IMR-90 (cell line): Measurements from ENCODE around the gene STATH. TPM values are rescaled to one million over a fixed set of nuclear protein-coding genes. Genes with fewer than 3 reads are reported as not detected.
"Not testable (repeated sequence)": the region's sequence is repeated elsewhere in the genome, so short reads cannot be mapped to it uniquely, and the experiment has no call there.

Experiments
- ATAC-seq: fragments of 200-7000 bp; cut with Tn5 transposase; 2 replicates; pipeline ENCODE4 v1.9.1; 2020; ENCODE audit warnings: low read depth, mild to moderate bottlenecking, moderate library complexity
- BruUV-seq: library from RNA; stranded (reverse); fragments of 400-500 nt; replicated peaks from 2 replicates; lab custom pipeline; 2021; lab: Mats Ljungman, UMichigan
- CTCF ChIA-PET: fragments of 300-600 bp; formaldehyde crosslinking; extraction: SDS; loops from one replicate; lab custom pipeline; 2021; ENCODE audit warnings: antibody characterized with exemption; lab: Yijun Ruan, JAX
- POLR2A ChIA-PET: fragments of 300-600 bp; sonication (Branson Sonifier 250); formaldehyde crosslinking; loops from one replicate; lab custom pipeline; 2022; ENCODE audit warnings: antibody characterized with exemption; ENCODE audit not compliant: unreplicated experiment; lab: Charles Lee
- DNase-seq: peaks from one replicate; pipeline ENCODE4 v3.0.0; 2013
- H2AFZ ChIP-seq: replicated peaks from 2 replicates; pipeline ENCODE3; 2013; ENCODE audit warnings: low read length, mild to moderate bottlenecking; ENCODE audit not compliant: poor library complexity
- H2AK5ac ChIP-seq: 2 replicates; pipeline ENCODE4 v1.6.1; 2013; ENCODE audit warnings: low read depth, low read length, inconsistent platforms
- H2AK9ac ChIP-seq: replicated peaks from 2 replicates; pipeline ENCODE3; 2013; ENCODE audit warnings: mild to moderate bottlenecking, low read depth, low read length, moderate library complexity; ENCODE audit not compliant: poor library complexity
- H2BK120ac ChIP-seq: 2 replicates; pipeline ENCODE4 v1.6.1; 2013; ENCODE audit warnings: low read depth, low read length, inconsistent platforms
- H2BK15ac ChIP-seq: 3 replicates; pipeline ENCODE4 v1.6.1; 2013; ENCODE audit warnings: low read depth, low read length, inconsistent platforms
- H2BK20ac ChIP-seq: 2 replicates; pipeline ENCODE4 v1.6.1; 2013; ENCODE audit warnings: low read depth, mild to moderate bottlenecking, inconsistent platforms, low read length, moderate library complexity
- H2BK5ac ChIP-seq: 2 replicates; pipeline ENCODE4 v1.6.1; 2013; ENCODE audit warnings: mild to moderate bottlenecking, low read depth, low read length, inconsistent platforms; ENCODE audit not compliant: poor library complexity, severe bottlenecking
- H3K14ac ChIP-seq: replicated peaks from 2 replicates; pipeline ENCODE4 v1.6.1; 2013; ENCODE audit warnings: low read depth, low read length, inconsistent platforms
- H3K18ac ChIP-seq: 2 replicates; pipeline ENCODE4 v1.6.1; 2013; ENCODE audit warnings: low read depth, low read length, control low read depth
- H3K23ac ChIP-seq: 2 replicates; pipeline ENCODE4 v1.6.1; 2013; ENCODE audit warnings: low read depth, low read length, inconsistent platforms
- H3K27ac ChIP-seq: 2 replicates; pipeline ENCODE4 v1.5.1; 2013; ENCODE audit warnings: mild to moderate bottlenecking, control low read depth, low read length; ENCODE audit not compliant: insufficient read depth
- H3K27me3 ChIP-seq: 2 replicates; pipeline ENCODE4 v1.6.1; 2013; ENCODE audit warnings: low read length; ENCODE audit not compliant: control insufficient read depth, insufficient read depth
- H3K36me3 ChIP-seq: 2 replicates; pipeline ENCODE4 v1.6.1; 2013; ENCODE audit warnings: low read length, mixed read lengths; ENCODE audit not compliant: control insufficient read depth, insufficient read depth
- H3K4ac ChIP-seq: 2 replicates; pipeline ENCODE4 v1.6.1; 2013; ENCODE audit warnings: low read depth, low read length, inconsistent platforms
- H3K4me1 ChIP-seq: 2 replicates; pipeline ENCODE4 v1.6.1; 2013; ENCODE audit warnings: low read length, mixed read lengths; ENCODE audit not compliant: control insufficient read depth, insufficient read depth
- H3K4me2 ChIP-seq: 2 replicates; pipeline ENCODE4 v1.6.1; 2013; ENCODE audit warnings: low read depth, mild to moderate bottlenecking, control low read depth, low read length, moderate library complexity
- H3K4me3 ChIP-seq: 2 replicates; pipeline ENCODE4 v1.5.1; 2013; ENCODE audit warnings: low read depth, mild to moderate bottlenecking, control low read depth, low read length, moderate library complexity; ENCODE audit not compliant: insufficient read depth
- H3K56ac ChIP-seq: 2 replicates; pipeline ENCODE4 v1.6.1; 2013; ENCODE audit warnings: low read length, inconsistent platforms; ENCODE audit not compliant: insufficient read depth; ENCODE audit errors: extremely low read depth
- H3K79me1 ChIP-seq, 2 experiments: 2 replicates each; pipeline ENCODE4 v1.6.1; 2013; ENCODE audit warnings: low read length in 2 of 2, inconsistent platforms in 1 of 2, low read depth in 1 of 2
- H3K9ac ChIP-seq: 2 replicates; pipeline ENCODE4 v1.6.1; 2013; ENCODE audit warnings: low read depth, low read length, control low read depth
- H3K9me1 ChIP-seq: 2 replicates; pipeline ENCODE4 v1.6.1; 2013; ENCODE audit warnings: low read length, inconsistent platforms; ENCODE audit not compliant: insufficient read depth
- H3K9me3 ChIP-seq: 2 replicates; pipeline ENCODE4 v1.6.1; 2013; ENCODE audit warnings: low read length; ENCODE audit not compliant: control insufficient read depth, insufficient read depth
- H4K20me1 ChIP-seq: 2 replicates; pipeline ENCODE4 v1.6.1; 2013; ENCODE audit warnings: low read length, inconsistent platforms; ENCODE audit not compliant: insufficient read depth
- H4K5ac ChIP-seq: 2 replicates; pipeline ENCODE4 v1.6.1; 2013; ENCODE audit warnings: mild to moderate bottlenecking, low read depth, low read length, control low read depth
- H4K8ac ChIP-seq, 2 experiments: 2 replicates each; pipeline ENCODE4 v1.6.1; 2013; ENCODE audit warnings: low read depth in 2 of 2, low read length in 2 of 2, control low read depth in 1 of 2, inconsistent platforms in 1 of 2
- H4K91ac ChIP-seq: 2 replicates; pipeline ENCODE4 v1.6.1; 2013; ENCODE audit warnings: low read depth, low read length, inconsistent platforms; ENCODE audit not compliant: insufficient read depth
- dilution Hi-C: fragments of 300-500 bp; cut with HindIII; formaldehyde crosslinking; loops from one replicate; pipeline ENCODE4 v1.14.3; 2018; ENCODE audit warnings: low sequenced_read_pairs; ENCODE audit not compliant: unreplicated experiment
- in situ Hi-C: fragments of 300-500 bp; cut with MboI; formaldehyde crosslinking; loops from 3 replicates; pipeline ENCODE4 v1.14.3; 2019; ENCODE audit warnings: low sequenced_read_pairs, inconsistent platforms, mixed read lengths
- intact Hi-C: fragments of 100-400 bp; cut with micrococcal nuclease; formaldehyde crosslinking; loops from 2 replicates; pipeline ENCODE4 v1.10.0; 2022
- polyA plus RNA-seq, 3 experiments: library from polyadenylated mRNA; depleted of rRNA; stranded (reverse); fragments of >200 nt; gene quantifications; 2 replicates each; pipeline ENCODE4 v1.2.3, GENCODE V29; 2012; ENCODE audit warnings: low replicate concordance in 1 of 3
- total RNA-seq: library from RNA; depleted of rRNA; stranded (reverse); fragments of >200 nt; gene quantifications from 2 replicates; pipeline ENCODE4 v1.2.3, GENCODE V29; 2012

The STATH gene
- total and polyA plus RNA-seq, 2 of the 4 experiments (the other 2 are of a cell fraction) = not detected

DNA sequence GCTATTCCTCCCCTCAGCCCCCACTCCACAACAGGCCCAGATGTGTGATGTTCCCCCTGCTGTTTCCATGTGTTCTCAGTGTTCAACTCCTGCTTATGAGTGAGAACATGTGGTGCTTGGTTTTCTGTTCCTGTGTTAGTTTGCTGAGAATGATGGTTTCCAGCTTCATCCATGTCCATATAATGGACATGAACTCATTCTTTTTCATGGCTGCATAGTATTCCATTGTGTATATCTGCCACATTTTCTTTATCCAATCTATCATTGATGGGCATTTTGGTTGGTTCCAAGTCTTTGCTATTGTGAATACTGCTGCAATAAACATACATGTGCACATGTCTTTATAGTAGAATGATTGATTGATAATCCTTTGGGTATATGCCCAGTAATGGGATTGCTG, 44.2 kb downstream of the STATH start:
- H4K8ac ChIP-seq, CTCF ChIA-PET, H4K5ac ChIP-seq, H3K9me3 ChIP-seq, H3K36me3 ChIP-seq, H3K79me1 ChIP-seq, H2AFZ ChIP-seq, H4K91ac ChIP-seq, H3K23ac ChIP-seq, H3K4me2 ChIP-seq, H2BK15ac ChIP-seq, BruUV-seq, in situ Hi-C loops, H4K20me1 ChIP-seq, DNase-seq, intact Hi-C loops, H3K27me3 ChIP-seq, H3K4me1 ChIP-seq, H2BK120ac ChIP-seq, H2BK5ac ChIP-seq, H3K18ac ChIP-seq, H3K27ac ChIP-seq, H2AK9ac ChIP-seq, H3K14ac ChIP-seq, H3K9ac ChIP-seq, H3K4me3 ChIP-seq, H2BK20ac ChIP-seq, ATAC-seq, H3K9me1 ChIP-seq, H3K4ac ChIP-seq, POLR2A ChIA-PET, dilution Hi-C loops, H3K56ac ChIP-seq, H2AK5ac ChIP-seq: not testable (repeated sequence)
